Measurements from ENCODE around the gene INSL4.
A peak's percentile ranks its signal among the peaks of the same experiment; 100 is the strongest.

Gene INSL4

DNA sequence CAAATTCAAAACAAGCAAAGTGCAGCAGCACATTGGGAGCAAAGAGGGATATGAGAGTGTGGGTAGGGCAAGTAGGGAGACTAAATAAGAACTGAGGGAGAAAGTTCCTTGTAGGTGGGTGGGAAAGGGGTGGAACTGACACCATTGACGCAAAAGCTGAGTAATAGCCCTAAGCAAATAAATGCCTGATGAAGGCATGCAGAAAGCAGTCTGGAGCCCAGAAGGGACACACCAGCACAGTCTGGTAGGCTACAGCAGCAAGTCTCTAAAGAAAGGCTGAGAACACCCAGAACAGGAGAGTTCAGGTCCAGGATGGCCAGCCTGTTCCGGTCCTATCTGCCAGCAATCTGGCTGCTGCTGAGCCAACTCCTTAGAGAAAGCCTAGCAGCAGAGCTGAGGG is at the start of gene INSL4:
INSL4 (plus strand) TSS at position 208 of the 400 bp plus-strand sequence; CDS start at position 313, 105 bp downstream.
- DNase-seq (ENCODE audit: low read depth), result no peak

DNA sequence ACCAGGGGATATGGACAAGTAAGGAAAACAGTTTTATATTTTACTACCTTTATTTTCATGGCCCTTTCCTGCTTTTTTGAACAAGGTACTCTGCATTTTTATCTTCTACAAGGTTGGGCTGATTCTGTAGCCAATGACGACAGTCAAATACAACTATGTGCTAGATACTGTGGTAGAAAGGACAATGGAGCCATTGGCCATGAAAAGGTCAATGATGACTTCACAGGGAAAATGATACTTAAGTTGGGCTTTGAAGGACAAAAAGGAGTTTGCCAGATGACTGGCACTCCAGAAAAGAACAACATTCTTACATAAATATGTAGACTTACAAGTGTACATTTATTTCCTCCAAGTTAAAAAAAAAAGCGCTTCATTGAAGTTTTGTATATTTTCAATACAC is 46.4 kb upstream of the INSL4 start:
- DNase-seq (ENCODE audit: low read depth), result no peak

DNA sequence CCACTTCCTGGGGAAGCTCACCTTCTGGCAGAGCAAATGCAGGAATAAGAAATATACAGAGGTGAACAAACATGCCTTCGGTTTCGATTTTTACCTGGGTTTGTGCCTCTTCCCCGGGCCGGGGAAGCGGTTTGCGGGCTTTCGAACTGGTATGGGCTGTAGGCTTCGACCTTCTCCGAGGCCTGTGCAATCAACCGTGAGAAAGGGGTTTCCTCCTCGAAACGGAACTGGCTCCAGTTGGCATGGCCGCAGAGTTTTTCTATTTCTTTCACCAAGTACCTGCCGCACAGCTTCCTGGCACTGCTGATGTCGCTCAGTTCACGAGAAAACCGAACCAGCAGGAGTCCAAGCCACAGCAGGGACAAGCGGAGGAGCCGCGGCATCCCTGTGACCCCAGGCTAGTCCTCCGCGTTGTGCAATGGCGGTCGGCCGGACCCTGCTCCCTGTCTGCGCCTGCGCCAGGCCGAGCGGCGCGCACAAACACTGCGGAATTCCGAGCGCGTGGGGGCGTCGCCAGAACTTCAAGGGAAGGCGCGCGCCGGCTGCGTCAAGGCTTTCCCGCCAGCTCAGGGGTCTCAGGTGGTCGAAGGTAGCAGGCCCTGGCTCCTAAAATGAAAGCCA is 45.9 kb upstream of the INSL4 start, which contains the start of gene INSL6:
INSL6 (minus strand) TSS at position 420 of the 621 bp plus-strand sequence; CDS start at position 383, 37 bp downstream.
- no peak for DNase-seq (ENCODE audit: low read depth)

DNA sequence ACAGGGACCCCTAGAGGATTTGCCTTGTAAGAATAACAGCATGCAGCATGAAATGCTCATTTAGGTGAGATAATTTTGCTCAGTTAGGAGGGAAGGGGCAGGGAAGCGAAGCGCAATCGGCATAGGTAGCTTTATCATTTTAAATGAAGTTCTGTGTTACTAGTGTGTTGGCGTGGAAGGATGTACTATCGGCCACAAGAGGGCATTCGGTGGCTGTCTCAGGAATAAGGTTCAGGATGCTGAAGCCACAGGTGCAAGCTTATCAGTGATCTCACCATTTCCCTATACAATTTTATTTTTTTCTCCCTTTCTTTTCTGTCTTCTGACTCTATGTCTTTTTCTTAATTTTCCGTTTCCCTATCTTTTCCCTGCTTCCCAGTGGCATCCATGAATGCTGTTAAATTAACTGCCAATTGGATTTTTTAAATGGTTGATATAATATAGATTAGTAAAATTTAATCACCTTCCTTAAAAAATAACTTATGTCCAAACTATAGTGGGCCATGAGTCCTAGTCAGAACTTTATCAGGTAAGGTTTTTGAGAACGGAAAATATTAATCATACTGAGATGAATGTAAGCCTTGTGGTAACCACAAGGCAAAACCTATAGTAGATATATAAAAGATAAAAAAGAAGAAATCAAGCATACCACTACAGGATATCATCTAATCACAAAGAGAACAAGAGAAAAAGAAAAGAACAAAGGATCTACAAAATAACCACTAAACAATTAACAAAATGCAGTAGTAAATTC is 44.6 kb upstream of the INSL4 start:
- peak; percentile 38 for DNase-seq (ENCODE audit: low read depth)

DNA sequence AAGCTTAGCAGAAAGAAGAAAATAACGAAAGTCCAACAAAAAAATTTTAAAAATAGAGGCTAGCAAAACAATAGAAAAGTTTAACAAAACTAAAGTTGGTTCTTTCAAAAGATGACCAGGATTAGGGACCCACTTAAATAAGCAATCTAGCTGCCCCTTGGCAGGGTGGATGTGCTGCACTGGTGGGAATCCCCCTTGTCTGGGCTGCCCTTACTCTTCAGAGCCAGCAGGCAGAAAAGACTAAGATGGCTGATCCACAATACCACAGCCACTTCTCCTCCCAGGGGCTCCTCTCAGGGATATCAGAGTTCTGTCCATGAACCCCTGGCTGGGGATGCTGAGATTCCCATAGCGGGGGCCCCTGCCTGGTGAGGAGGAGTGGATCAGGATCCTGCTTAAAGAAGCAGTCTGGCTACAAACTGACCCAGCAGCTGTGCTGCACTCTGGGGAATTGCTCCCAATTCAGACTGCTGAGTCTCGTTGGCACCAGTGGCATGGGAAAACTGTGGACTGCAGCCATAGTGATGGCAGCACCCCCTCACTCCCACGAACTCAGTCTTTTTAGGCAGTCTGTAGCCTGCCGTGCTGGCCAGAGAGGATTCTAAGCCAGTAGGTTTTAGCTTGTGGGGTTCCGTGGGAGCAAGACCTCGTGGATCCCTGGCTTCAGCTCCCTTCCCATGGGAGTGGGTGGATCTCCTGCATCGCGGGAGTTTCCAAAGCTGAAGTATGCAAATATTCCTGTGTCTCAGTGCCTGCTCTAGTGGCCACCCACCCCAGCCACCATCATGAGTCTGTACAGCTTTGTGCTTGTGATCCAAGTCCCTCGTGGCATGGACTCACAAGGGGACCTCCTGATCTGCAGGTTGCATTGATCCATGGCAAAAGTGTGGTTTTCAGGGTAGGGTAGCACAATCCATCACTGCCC is 42.9 kb upstream of the INSL4 start:
- no peak for DNase-seq (ENCODE audit: low read depth)

DNA sequence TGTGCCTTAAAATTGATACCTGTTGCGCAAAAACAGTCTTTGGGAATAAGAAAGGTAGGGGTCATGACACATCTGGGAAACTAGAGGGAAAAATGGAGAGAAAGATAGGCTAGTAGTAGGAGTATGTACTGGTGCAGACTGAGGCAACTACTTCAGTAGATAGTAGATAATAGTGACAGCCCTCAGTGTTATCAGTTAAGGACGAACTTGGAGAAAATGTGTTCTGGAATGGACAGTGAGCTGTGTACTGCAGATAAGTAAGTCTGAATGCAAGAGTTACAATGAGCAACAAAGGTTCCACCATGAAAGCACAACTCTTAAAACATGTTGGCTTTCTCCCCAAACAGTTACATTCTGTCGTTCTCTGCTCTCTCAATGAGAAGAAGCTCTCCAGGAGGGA is 39.2 kb upstream of the INSL4 start:
- no peak for DNase-seq (ENCODE audit: low read depth)

DNA sequence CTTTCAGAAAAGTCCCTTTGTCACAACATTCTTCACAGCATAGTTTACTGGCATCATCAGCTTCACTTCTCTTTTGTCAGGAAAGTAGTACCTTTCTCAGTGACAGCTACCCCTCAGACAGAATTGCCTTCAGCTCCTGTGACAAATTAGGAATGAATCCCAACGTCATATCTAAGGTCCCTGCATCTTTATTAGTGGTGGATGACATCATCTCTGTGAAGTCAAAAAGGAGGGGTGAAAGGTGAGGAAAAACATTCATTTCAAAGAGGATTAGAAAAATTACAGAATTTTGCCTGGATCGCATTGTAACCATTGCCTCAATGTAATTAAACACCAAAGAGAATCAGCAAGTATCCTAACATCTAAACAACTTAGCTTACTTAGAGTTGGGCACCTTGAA is 37.9 kb upstream of the INSL4 start:
- no peak for DNase-seq (ENCODE audit: low read depth)

DNA sequence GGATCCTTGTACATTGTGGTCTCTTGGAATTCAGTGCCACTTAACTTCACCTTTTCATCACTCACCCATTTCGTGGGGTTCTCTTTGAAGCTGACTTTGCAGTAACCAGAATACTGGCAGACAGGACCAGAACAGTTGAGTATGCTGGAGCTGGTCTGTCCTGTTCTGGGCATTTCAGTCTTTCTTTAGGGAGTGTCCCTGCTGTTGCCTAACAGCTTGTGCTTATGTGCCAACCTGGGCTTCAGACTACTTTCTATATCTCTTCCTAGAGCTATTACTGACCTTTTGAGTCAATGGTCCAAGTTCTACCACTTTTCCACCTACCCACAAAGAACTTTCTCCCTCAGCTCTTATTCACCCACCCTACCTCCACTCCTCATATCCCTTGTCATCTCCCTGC is 35.8 kb upstream of the INSL4 start:
- no peak for DNase-seq (ENCODE audit: low read depth)

DNA sequence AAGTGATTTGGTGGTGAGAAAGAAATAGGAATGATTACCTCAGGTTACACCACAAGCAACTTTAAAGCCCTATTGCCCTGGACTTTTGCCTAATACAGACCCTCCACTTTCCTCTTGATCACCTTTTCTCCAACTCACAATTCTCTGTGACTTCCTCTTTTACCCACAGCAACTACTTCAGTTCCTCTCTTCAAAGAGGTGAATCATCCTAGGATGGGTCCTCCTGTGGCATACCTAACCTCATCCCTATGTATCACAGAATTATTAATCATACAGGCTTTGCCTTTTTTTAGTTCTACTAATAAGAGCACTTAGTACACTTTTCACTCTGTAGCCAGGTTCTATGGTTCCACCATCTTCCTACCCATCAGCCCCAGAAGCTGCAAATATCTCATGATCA is 26.1 kb upstream of the INSL4 start:
- no peak for DNase-seq (ENCODE audit: low read depth)

DNA sequence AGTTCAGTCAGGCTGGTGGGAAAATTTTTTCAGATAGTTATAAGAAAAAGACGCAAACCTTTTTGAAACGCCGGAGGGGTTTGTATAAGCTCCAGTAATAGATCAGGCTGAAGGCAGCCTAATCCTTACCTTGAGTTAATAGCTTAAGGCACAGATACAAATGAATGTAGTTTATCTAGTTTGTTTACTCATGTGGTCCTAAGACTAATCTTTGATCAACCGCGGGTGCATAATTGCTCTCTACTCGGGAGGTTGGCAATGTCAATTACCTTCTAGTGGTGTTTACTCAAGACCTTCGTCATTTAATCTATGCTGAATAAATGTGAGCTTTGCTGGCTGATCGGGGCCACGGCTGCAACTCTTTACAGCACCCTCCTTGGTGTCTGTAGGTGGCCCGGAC is 665 bp upstream of the INSL4 start:
- DNase-seq (ENCODE audit: low read depth), result no peak

DNA sequence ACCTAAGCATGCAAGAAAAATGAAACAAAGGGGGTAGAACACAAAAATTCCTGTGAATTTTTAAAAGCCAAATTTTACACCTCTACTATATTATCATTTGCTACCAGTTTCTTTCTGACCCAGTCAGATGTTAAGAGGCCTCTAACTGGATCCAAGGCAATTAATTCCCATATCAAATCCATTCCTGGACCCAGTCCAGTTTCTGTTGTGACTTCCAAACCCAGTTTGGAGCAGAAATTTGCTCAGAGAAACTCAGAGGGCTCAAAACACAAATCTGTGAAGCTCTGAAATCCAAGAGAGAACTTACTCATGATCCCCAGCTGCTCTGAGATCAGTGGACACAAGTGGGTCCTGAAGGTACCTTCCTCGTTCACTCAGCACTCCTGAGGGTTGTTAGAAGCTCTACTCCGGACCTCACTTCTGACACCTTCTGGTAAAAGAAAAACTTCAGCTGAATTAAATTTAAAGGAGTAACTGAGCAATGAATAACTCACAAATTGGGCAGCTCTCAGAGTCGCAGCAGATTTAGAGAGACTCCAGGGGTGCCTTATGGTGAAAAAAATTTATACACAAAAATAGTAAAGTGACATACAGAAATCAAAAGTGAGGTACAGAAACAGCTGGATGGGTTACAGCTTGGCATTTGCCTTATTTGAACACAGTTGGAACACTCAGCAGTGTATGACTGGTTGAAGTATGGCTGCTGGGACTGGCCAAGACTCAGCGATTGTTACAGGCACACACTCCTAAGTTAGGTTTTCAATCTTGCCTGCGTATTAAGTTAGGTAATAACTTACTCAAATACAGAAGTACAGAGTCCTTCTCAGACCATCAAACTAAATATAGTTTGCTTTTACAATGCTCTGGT is 32.4 kb downstream of the INSL4 start:
- DNase-seq (ENCODE audit: low read depth), result no peak

DNA sequence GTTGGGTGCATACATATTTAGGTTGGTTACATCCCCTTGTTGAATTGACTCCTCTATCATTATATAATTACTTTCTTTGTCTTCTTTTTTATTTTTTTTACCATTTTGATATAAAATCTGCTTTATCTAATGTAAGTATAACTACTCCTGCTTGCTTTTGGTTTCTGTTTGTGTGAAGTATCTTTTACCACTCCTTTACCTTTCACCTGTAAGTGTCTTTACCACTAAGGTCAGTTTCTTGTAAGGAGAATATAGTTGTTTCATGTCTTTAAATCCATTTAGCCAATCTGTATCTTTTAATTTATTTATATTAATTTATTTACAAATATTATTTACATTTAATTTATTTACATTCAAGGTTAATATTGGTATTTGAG is 33.0 kb downstream of the INSL4 start:
- DNase-seq (ENCODE audit: low read depth), result no peak

DNA sequence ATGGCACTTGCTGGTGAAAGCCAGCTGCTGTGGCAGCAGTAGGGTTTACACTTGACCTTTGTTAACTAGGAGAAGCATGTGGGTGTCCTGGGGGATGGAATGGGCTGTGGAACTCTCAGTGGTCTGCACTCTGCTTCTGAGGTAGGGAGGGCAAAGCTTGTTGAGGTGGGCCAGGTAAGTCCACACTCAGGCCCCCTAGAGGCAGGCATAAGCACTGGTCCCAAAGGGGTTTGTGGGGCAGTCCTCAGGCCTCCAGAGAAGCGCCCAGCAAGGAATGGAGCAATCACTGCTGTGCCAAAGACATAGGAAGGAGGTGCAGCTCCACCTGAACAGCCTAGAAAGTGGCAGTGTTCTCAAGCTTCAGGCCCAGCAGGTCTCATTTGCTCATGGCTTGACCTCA is 34.7 kb downstream of the INSL4 start:
- no peak for DNase-seq (ENCODE audit: low read depth)

DNA sequence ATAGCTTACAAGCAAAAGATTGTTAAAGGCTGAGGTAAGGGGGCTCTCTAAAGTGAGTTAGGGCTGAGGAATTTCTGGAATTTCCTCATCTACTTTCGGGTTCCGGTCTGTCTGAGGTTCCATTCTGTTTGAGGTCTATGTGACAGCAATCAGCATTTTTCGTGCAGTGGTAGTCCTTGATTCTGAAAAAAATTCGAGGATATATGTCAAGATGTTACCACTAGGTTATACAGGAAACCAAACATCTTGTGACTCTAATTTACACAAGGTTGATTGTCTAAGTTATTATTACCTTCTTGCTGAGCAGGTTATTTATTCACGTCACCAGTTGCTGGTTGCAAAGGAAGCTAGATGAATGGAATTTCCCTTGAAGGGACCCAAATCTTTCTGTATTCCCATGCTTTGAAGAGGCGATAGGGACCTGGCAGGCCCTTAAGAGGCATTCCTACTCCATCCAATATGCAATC is 38.1 kb downstream of the INSL4 start:
- no peak for DNase-seq (ENCODE audit: low read depth)

DNA sequence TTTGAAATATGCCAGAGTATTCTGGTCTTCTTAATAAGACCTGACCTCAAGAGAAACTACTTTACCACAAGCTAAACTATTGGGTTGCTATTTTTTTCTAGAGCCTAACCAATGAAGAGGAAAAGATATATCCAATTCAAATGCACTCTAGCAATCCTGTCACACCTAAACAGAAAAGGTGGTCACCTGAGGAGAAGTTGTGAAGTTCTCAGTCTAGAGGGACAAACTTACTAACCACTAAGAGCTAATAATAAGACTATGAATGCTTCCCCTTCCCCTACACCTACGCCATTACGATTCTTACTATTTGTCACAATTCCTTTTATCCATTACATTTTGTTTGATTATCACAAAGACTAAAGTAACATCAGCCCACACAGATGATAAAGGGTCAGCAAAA is 43.6 kb downstream of the INSL4 start:
- no peak for DNase-seq (ENCODE audit: low read depth)

DNA sequence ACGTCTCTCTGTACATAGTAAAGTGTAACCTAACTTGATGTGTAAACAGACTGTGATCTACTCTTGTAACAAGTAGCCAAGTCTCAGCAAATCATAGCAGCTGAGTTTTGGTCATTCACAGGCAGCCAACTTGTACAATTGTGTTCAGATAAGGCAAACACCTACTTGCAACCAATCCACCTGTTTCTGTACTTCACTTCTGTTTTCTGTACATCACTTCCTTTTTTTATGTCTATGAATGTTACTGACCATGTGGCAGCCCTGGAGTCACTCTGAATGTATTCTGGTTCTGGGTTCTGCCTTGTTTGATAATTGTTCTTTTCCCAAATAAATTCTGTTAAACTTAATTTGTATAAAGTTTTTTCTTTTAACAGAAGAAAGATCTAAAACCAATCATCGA is 47.3 kb downstream of the INSL4 start:
- no peak for DNase-seq (ENCODE audit: low read depth)

All from activated T-cell treated with anti-CD3 and anti-CD28 coated beads for 24 hours (primary cell).